ENCODE results near the gene DPP6. TPM values are rescaled to one million over a fixed set of nuclear protein-coding genes. Genes with fewer than 3 reads are reported as not detected.

The DPP6 gene
- total RNA-seq, 1 experiment from 2014 or later: not detected

DNA sequence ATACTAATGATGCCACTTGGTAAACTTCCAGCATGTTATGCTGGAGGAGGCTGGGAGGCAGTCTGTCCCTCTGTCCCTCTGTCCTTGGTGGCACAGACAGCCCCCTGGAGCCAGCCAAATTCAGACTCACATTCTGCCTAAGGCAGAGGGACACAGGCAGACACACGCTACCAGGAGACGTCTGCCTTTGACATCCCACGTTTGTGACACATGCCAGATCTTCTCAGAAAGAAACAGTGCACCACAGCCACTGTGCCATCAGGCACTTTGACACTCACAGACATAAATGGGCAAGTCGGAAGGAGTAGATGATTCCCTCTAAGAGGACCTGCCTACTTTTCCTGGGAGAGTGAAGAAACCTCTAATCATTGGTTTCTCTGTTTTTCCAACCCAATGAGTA is 467.0 kb downstream of the DPP6 start:
- Histone ChIP-seq H3K4me3 (no peak overlapping the region), H3K4me1 (no peaks in the 10 kb centered on the region; the same call in 1 of the 2 replicates)

DNA sequence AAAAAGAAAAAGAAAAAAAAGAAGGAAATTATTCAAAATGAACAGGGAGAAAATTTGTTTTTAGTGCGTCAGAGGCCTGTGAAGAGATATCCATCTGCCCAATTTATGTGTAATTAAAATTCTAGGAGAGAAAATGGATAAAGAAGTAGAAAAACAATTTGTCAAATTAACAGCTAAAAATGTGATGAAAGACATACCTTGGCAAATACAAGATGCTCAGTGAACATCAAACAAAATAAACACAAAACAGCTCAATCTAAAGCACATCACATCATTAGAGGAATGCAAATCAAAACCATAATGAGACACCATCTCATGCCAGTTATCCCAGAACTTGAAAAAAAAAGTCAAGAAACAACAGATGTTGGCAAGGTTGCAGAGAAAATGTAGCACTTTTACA is 477.9 kb downstream of the DPP6 start:
- Histone ChIP-seq H3K36me3 (no peaks in the 10 kb centered on the region), H3K4me3 (no peak overlapping the region), H3K9me3 (replicated peaks) (no peaks in the 10 kb centered on the region), H3K27me3 (no peaks in the 10 kb centered on the region; the same call in 1 of the 2 replicates), H3K4me1 (no peaks in the 10 kb centered on the region), H3K27ac (no peak overlapping the region)
- no peak for DNase-seq

More for the DNA sequence above, 467.0 kb downstream of the DPP6 start:
- H3K27me3 ChIP-seq: peaks cover 8% of the 10 kb centered on the region
- H3K27ac ChIP-seq: no peak overlapping the region
- no peak for DNase-seq
- H3K9me3 ChIP-seq (replicated peaks): no peaks in the 10 kb centered on the region
- no peaks in the 10 kb centered on the region for H3K36me3 ChIP-seq

DNA sequence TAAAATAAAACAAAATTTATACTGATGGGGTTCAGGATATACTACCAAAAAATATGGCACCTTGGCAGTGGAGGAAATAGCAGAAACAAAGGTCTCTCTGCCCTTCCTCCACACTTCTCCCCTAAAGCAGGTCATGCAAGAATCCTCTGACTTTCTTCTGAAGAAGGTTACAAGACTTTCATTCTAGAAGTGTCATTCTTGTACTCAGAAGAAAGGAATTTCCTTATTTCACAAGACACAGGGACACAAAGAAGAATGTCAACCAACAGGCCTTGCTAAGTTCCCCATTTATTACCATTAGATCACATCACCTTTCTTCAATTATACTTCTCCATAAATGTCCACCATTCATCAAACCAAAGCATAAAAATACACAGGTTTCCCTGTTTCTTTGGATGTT is 480.6 kb downstream of the DPP6 start:
- no peak for DNase-seq
- no peak overlapping the region for H3K27ac ChIP-seq

DNA sequence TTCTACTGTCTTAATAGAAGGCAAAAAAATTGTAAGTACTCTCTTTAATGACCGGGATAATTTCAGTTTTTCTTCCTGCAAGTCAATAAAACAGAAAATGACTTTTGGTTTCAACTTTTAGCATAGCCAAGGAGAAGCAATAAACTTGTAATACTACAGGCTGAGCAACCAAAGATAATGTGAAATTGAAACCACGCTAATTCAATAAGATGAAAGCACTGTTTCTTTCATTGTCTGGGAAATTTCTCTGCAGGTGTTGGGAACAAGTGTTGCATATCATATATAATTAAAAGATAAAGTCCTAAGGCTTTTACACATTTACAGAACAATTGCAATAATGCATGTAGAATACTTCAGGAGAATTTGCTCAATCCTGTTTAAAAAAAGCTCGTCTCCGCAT is 488.4 kb downstream of the DPP6 start:
- H3K4me1 ChIP-seq: no peaks in the 10 kb centered on the region
- DNase-seq: no peak
- H3K27ac ChIP-seq: no peak overlapping the region
- no peaks in the 10 kb centered on the region for H3K9me3 ChIP-seq (replicated peaks)
- H3K4me3 ChIP-seq: no peak overlapping the region
- no peaks in the 10 kb centered on the region for H3K36me3 ChIP-seq
- H3K27me3 ChIP-seq: peaks cover 8% of the 10 kb centered on the region

More for the DNA sequence above, 480.6 kb downstream of the DPP6 start:
- Histone ChIP-seq H3K9me3 (replicated peaks) (no peaks in the 10 kb centered on the region), H3K36me3 (no peaks in the 10 kb centered on the region), H3K4me1 (no peaks in the 10 kb centered on the region), H3K4me3 (no peak overlapping the region), H3K27me3 (no peaks in the 10 kb centered on the region; the same call in 1 of the 2 replicates)

DNA sequence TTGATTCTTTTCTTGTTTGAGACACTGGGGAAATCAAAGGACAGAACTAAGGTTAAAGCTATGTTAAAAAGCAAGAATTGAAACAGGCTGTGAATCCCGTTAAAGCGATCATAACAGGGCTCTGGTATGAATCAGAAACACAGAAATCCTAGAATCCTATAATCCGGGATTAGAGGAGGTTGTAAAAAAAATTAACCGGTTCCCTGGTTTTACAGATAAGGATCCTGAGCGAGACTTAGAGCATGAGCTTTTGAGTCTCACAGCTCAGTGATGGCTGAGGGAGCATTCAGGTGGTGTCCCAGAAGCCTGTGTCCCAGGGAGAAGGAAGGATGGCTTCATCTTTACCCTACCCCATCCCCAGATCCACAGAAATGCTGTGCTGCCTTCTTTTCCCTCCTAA is 489.4 kb downstream of the DPP6 start:
- Histone ChIP-seq H3K27ac (no peak overlapping the region), H3K4me3 (no peak overlapping the region), H3K4me1 (no peaks in the 10 kb centered on the region), H3K9me3 (replicated peaks) (no peaks in the 10 kb centered on the region), H3K36me3 (no peaks in the 10 kb centered on the region), H3K27me3 (peaks cover 8% of the 10 kb centered on the region)
- no peak for DNase-seq

DNA sequence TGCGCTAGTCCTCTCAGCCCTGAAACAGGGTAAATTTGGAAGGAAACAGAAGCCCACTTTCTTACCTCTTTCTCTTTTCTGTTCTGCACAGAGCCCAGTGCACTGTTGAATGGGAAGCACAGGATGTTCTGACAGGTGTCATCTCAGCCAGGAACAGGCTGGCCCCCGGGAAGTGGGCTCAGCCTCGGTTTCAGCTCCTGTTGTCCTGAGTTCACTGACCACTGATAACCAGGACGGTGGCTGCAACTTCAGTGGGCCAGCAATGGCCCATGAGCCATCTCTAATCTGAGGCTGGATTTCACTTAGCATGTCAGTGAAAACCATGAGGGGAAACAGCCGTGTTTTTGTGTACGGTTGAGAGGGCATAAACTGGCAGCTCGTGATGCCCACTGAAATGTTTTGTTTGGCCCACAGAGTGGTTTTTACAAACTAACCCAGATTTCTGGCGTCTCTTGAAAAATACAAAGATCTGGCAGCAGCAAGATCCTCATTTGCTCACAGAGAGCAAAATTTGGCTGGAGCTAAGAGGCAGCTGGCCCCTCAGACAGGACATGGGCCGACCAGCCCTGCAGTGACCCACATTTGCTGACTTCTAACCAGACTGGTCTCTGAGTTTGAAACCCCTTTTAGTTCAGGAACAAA is 494.9 kb downstream of the DPP6 start:
- Histone ChIP-seq H3K36me3 (no peaks in the 10 kb centered on the region), H3K27me3 (peaks cover 12% of the 10 kb centered on the region), H3K4me3 (no peak overlapping the region), H3K27ac (no peak overlapping the region), H3K4me1 (no peaks in the 10 kb centered on the region), H3K9me3 (replicated peaks) (no peaks in the 10 kb centered on the region)
- no peak for DNase-seq

DNA sequence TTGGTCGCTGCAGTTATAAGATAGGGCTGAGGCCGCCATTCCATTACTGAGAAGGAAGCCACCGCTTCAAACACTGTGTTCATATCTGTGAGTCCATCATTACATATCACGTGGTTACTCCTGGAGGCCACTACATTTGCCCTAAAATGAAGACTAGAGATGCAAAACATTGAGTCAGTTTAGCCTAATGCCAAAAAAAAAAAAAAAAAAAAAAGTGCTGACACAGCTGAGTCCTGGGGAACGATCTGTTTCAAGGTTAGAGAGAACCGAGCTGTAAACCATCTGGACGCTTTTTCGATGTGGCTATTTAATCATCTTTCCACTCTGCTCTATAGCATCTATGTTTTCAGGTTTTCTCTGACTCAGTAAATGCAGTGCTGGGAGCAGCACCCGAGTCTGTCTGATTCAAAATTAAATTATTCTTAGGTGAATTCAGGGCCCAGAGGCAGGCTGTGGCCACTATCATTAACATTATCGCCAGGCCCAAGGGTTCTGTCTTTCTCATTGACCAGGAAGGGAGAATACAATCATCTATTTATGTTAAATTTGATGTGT is 501.6 kb downstream of the DPP6 start:
- H3K4me3 ChIP-seq: no peak overlapping the region
- no peak overlapping the region for H3K27ac ChIP-seq
- no peaks in the 10 kb centered on the region for H3K36me3 ChIP-seq
- no peak for DNase-seq
- no peaks in the 10 kb centered on the region; the same call in 1 of the 2 replicates for H3K27me3 ChIP-seq
- no peaks in the 10 kb centered on the region for H3K9me3 ChIP-seq (replicated peaks)
- no peaks in the 10 kb centered on the region for H3K4me1 ChIP-seq

DNA sequence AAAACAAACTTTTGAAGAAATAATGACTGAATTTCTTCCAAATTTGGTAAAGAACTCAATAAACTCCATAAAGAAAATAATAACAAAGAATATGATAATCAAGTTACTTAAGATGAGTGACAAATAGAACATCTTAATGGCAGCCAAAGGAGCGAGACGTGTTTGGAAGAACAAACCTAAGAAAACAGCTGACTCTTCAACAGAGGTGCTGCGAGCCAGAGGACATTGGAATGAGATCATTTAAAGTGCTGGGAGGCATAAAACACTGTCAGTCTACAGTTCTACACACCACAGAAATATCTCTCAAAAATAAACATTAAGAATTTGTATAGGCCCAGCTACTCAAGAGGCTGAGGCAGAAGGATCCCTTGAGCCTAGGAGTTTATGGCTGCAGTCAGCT is 507.3 kb downstream of the DPP6 start:
- Histone ChIP-seq H3K27ac (no peak overlapping the region), H3K27me3 (no peaks in the 10 kb centered on the region; the same call in 1 of the 2 replicates), H3K4me3 (no peak overlapping the region), H3K36me3 (no peaks in the 10 kb centered on the region), H3K9me3 (replicated peaks) (no peaks in the 10 kb centered on the region), H3K4me1 (no peaks in the 10 kb centered on the region)
- no peak for DNase-seq

DNA sequence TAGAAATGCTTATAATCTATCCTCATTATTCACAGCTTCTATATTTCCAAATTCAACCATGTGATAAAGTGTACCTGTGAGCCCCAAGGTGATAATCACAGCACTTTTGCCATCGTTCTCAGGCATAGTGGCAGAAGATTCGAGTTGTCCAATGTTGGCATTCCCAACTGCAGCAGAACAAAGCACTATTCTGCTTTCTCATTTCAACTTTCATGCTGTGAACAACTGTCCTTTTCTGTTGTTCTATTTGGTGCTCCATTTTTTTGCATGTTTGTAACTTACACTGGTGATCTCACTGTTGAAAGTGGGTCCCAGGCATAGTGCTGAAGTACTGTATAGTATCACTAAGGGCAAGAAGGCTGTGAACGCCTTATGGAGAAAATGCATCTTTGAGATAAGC is 512.5 kb downstream of the DPP6 start:
- Histone ChIP-seq H3K27me3 (no peaks in the 10 kb centered on the region; the same call in 1 of the 2 replicates), H3K36me3 (no peaks in the 10 kb centered on the region), H3K9me3 (replicated peaks) (no peaks in the 10 kb centered on the region), H3K4me3 (no peak overlapping the region), H3K27ac (no peak overlapping the region), H3K4me1 (no peaks in the 10 kb centered on the region)
- no peak for DNase-seq

DNA sequence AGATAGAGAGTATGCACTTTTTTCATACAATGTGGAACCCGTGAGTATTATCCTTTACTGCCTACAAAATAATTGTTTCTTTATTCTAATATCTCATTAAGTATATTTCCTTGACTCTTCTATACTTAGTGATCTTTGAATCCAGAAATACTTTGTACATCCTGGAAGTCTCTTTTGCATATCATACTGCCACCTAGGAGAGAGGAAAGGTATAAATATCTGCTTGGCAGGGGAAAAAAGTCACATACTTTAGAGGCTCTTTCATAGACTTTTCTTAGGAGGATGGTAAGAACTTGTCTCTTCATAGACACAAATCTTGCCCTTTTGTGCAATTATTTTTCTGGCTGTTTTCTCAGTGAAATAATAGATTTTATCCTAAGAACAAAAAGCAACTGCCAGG is 514.7 kb downstream of the DPP6 start:
- Histone ChIP-seq H3K9me3 (replicated peaks) (no peaks in the 10 kb centered on the region), H3K4me3 (no peak overlapping the region), H3K27ac (no peak overlapping the region), H3K36me3 (no peaks in the 10 kb centered on the region), H3K4me1 (no peaks in the 10 kb centered on the region), H3K27me3 (no peaks in the 10 kb centered on the region; the same call in 1 of the 2 replicates)
- no peak for DNase-seq

DNA sequence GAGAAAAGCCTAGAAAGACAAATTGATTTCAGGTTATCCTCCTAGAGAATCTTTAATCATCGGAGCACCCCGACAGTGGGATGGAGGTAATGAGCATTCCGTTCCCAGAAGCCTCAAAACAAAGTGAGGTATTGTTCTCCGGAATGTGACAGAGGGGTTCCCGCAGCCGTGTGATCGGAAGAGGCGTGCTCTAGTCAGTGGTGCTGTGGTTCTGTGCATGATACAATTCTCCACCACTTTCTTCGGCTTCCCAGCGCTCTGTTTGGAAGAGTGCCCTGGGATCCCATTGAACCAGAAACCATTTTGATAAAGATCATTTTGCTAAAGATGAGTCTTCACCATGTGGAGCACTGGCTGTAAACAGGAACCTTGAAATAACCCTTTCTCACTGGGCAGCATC is 516.1 kb downstream of the DPP6 start:
- Histone ChIP-seq H3K4me1 (no peaks in the 10 kb centered on the region), H3K36me3 (no peaks in the 10 kb centered on the region), H3K27me3 (no peaks in the 10 kb centered on the region), H3K27ac (no peak overlapping the region), H3K4me3 (no peak overlapping the region), H3K9me3 (replicated peaks) (no peaks in the 10 kb centered on the region)
- DNase-seq: no peak

DNA sequence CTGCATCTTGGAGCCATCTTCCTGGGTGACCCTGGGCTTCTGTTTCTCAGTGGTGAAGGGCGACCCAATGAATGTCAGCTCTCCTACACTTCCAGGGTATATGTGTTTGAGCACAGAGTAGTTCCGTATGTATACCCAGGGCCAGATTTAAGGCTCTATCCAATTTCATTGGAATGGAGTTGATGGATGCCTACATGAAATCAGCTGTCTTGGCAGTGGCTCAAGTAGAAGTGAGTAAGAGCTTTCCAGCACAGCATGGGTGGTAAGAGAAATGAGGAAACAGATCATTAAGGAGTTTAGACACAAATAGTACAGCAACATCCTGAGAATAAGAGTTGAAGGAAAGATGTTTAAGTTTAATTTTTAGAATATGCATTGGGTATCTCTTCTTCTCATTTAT is 517.7 kb downstream of the DPP6 start:
- no peak for DNase-seq
- Histone ChIP-seq H3K4me3 (no peak overlapping the region), H3K4me1 (no peaks in the 10 kb centered on the region), H3K27ac (no peak overlapping the region), H3K27me3 (no peaks in the 10 kb centered on the region), H3K36me3 (no peaks in the 10 kb centered on the region), H3K9me3 (replicated peaks) (no peaks in the 10 kb centered on the region)

DNA sequence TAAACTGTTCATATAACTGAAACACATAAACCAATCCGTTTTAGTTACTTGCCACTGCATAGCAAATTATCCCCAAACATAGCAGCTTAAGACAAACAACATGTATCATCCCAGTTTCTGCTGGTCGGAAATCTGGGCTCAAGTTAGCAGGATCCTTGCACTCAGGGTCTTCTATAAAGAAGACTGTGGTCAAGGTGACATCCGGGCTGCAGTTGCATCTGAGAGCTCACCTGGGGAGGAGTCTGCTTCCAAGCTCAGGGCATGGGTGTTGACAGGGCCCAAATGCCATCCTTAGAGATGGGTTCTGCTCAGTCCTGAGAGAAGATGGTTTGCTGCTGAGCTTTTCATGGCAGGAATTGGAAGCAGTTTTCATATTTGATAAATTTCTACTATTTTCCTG is 519.6 kb downstream of the DPP6 start:
- Histone ChIP-seq H3K4me1 (no peaks in the 10 kb centered on the region), H3K4me3 (no peak overlapping the region), H3K27ac (no peak overlapping the region), H3K36me3 (no peaks in the 10 kb centered on the region), H3K27me3 (no peaks in the 10 kb centered on the region), H3K9me3 (replicated peaks) (no peaks in the 10 kb centered on the region)
- DNase-seq: no peak

DNA sequence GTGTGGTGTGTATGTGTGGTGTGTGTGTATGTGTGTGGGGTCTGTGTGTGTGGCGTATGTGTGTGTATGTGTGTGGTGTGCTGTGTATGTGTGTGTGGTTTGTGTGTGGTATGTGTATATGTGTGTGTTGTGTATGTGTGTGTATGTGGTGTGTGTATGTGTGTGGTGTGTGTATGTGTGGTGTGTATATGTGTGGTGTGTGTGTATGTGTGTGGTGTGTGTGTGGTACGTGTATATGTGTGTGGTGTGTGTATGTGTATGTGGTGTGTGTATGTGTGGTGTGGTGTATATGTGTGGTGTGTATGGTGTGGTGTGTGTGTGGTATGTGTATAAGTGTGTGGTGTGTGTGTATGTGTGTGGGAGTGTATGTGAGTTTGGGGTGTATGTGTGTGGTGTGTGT is 522.0 kb downstream of the DPP6 start:
- Histone ChIP-seq H3K4me3 (no peak overlapping the region), H3K36me3 (no peaks in the 10 kb centered on the region), H3K27me3 (no peaks in the 10 kb centered on the region), H3K9me3 (replicated peaks) (no peaks in the 10 kb centered on the region), H3K4me1 (no peaks in the 10 kb centered on the region), H3K27ac (no peak overlapping the region)
- DNase-seq: no peak

DNA sequence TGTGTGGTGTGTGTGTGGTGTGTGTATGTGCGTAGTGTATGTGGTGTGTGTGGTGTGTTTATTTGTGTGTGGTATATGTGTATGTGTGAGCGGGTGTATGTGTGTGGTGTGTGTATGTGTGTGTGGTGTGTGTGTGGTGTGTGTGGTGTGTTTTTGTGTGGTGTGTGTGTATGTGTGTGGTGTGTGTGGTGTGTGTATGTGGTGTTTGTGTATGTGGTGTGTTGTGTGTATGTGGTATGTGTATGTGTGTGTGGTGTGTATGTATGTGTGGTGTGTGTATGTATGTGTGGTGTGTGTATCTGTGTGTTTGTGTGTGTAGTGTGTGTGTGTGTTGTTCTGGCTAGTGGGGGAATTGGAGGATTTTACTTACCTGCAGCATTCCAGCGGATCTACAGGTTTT is 523.3 kb downstream of the DPP6 start:
- no peak for DNase-seq

DNA sequence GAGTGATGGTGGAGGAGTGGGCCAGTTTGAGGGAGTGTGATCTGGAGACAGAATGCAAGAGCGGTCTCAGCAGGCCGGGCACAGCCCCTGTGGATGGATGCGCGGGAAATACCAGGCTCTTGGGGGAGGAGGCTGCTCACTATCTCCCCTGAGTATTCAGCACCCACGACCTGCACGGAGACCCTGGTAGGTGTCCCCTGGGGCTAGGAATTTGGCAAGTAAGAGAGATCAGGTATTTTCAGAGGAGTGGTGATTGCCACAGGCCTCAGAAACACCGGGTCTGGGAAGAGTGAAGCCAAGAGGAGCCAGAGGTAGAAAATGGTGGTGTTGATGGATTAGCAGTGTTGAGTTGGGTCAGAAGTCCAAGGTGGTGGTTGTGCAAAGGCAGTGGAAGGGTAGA is 524.4 kb downstream of the DPP6 start:
- no peaks in the 10 kb centered on the region for H3K9me3 ChIP-seq (replicated peaks)
- H3K36me3 ChIP-seq: no peaks in the 10 kb centered on the region
- H3K4me3 ChIP-seq: no peak overlapping the region
- no peak overlapping the region for H3K27ac ChIP-seq
- no peaks in the 10 kb centered on the region; the same call in 1 of the 2 replicates for H3K27me3 ChIP-seq
- no peaks in the 10 kb centered on the region for H3K4me1 ChIP-seq
- DNase-seq: no peak

More for the DNA sequence above, 523.3 kb downstream of the DPP6 start:
- Histone ChIP-seq H3K27me3 (no peaks in the 10 kb centered on the region), H3K36me3 (no peaks in the 10 kb centered on the region), H3K4me3 (no peak overlapping the region), H3K27ac (no peak overlapping the region), H3K9me3 (replicated peaks) (no peaks in the 10 kb centered on the region), H3K4me1 (no peaks in the 10 kb centered on the region)

Data from SJCRH30 (cell line).